ENCODE results near the gene IGSF3. TPM values are rescaled to one million over a fixed set of nuclear protein-coding genes. Genes with fewer than 3 reads are reported as not detected.

IGSF3 gene
- total RNA-seq, 4 donors from 2014 or later = 0.25 to 1.2 (median 0.72) TPM

DNA sequence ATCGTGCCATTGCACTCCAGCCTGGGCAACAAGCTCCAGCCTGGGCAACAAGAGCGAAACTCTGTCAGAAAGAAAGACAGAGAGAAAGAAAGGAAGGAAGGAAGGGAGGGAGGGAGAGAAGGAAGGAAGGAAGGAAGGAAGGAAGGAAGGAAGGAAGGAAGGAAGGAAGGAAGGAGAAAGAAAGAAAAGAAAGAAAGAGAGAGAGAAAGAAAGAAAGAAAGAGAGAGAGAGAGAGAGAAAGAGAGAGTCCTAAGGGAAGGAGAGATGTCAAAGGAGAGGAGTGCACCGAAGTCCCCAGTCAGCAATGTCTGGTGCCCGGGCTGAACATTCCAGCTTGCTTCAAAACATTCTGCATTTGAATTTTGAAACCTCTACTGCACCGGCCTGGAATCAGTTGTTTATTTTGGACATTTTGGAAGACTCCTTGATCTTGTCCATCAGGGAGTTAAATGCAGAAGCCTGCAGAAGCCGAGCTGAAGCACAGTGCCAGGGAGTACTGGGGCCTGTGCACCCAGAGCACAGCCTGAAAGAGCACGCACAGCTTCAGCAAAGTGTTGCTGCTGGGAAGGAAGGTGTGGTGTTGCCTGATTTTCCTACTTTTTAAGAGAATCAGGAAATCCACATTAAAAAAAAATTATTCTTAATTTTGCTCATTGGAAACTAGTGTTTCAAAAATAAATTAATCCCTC lies 3.7 kb upstream of the IGSF3 start:
- intact Hi-C loops (cut with DNase I; ENCODE audit: low total_unique reads) = no loop called here
- no peak for ATAC-seq
- no peak for DNase-seq
- no peaks in the 10 kb centered on the region for H3K36me3 ChIP-seq
- no peak overlapping the region for H3K27ac ChIP-seq
- no peaks in the 10 kb centered on the region for H3K9me3 ChIP-seq
- H3K27me3 ChIP-seq = peaks cover 12 to 19% (median 13%) of the 10 kb centered on the region in 3 donors
- H3K4me3 ChIP-seq = no peak overlapping the region
- peaks cover 7 to 11% of the 10 kb centered on the region in 2 donors for H3K4me1 ChIP-seq
- TF ChIP-seq POLR2A (IDR thresholded peaks at IDR 0.05) (no peak), CTCF (IDR thresholded peaks at IDR 0.05 in 4 of 5, conservative IDR thresholded peaks at IDR 0.05 in 1 of 5) (no peak)
- in situ Hi-C loops (cut with MboI; ENCODE audit: low sequenced_read_pairs in 4 of 4) = no loop called here

GRCh38 chr1:116668277-116668676 lies 744 bp upstream of the IGSF3 start:
- intact Hi-C loops (cut with DNase I; ENCODE audit: low total_unique reads) = no loop called here
- no peak for DNase-seq
- Histone ChIP-seq H3K9me3 (no peaks in the 10 kb centered on the region), H3K4me1 (peaks cover 7 to 11% of the 10 kb centered on the region in 2 donors), H3K4me3 (peak overlapping the region in 1 of 4 donors; percentile 71), H3K27ac (no peak overlapping the region), H3K27me3 (peaks cover 20 to 29% (median 22%) of the 10 kb centered on the region in 3 donors), H3K36me3 (no peaks in the 10 kb centered on the region)
- in situ Hi-C loops (cut with MboI; ENCODE audit: low sequenced_read_pairs in 4 of 4) = no loop called here
- no peak for TF ChIP-seq POLR2A (IDR thresholded peaks at IDR 0.05)
- TF ChIP-seq CTCF (IDR thresholded peaks at IDR 0.05 in 4 of 5, conservative IDR thresholded peaks at IDR 0.05 in 1 of 5) = no peak
- no peak for ATAC-seq

- in situ Hi-C loops (cut with MboI; ENCODE audit: low sequenced_read_pairs in 4 of 4) (no loop called here), intact Hi-C loops (cut with DNase I; ENCODE audit: low total_unique reads) (no loop called here)
- Histone ChIP-seq H3K4me3 (peak overlapping the region; percentile 54 to 71 (median 61)), H3K36me3 (no peaks in the 10 kb centered on the region), H3K9me3 (no peaks in the 10 kb centered on the region), H3K27me3 (peaks cover 19 to 29% (median 20%) of the 10 kb centered on the region in 3 donors), H3K4me1 (peaks cover 7 to 11% of the 10 kb centered on the region in 2 donors), H3K27ac (no peak overlapping the region)
- DNase-seq (no peak), ATAC-seq (no peak)
- TF ChIP-seq CTCF (IDR thresholded peaks at IDR 0.05 in 4 of 5, conservative IDR thresholded peaks at IDR 0.05 in 1 of 5) = no peak
- TF ChIP-seq POLR2A (IDR thresholded peaks at IDR 0.05) = no peak
These were observed 407 bp downstream of the IGSF3 start for GRCh38 chr1:116667078-116667574.

- Histone ChIP-seq H3K9me3 (no peaks in the 10 kb centered on the region), H3K27me3 (peaks cover 19 to 29% (median 20%) of the 10 kb centered on the region in 3 donors), H3K4me3 (peak overlapping the region; percentile 54 to 71 (median 61)), H3K27ac (no peak overlapping the region), H3K36me3 (no peaks in the 10 kb centered on the region), H3K4me1 (peaks cover 7 to 11% of the 10 kb centered on the region in 2 donors)
- intact Hi-C loops (cut with DNase I; ENCODE audit: low total_unique reads) (no loop called here), in situ Hi-C loops (cut with MboI; ENCODE audit: low sequenced_read_pairs in 4 of 4) (no loop called here)
- ATAC-seq = no peak
- DNase-seq = no peak
- TF ChIP-seq CTCF (IDR thresholded peaks at IDR 0.05 in 4 of 5, conservative IDR thresholded peaks at IDR 0.05 in 1 of 5) (no peak), POLR2A (IDR thresholded peaks at IDR 0.05) (no peak)
These were observed 1.1 kb downstream of the IGSF3 start for GRCh38 chr1:116666187-116667077.

All from gastrocnemius medialis (tissue), 4 donors.